IPS-NIHi7 (cell line): ENCODE results near the gene ABCE1.

ENCODE experiments used
- DNase-seq: peaks from one replicate; pipeline ENCODE4 v3.0.0; 2012; ENCODE audit warnings: mixed read lengths; ENCODE audit errors: extremely low spot score

ABCE1 gene

GRCh38 chr4:145177511-145177905 lies 79.4 kb downstream of the ABCE1 start:
- DNase-seq: no peak

- no peak for DNase-seq
Observed at GRCh38 chr4:145177906-145178538, 79.9 kb downstream of the ABCE1 start.

GRCh38 chr4:145178740-145179280 lies 80.7 kb downstream of the ABCE1 start:
- no peak for DNase-seq
